Subcutaneous abdominal adipose tissue (tissue), 5 donors: ENCODE measurements around the gene MTHFR.
A peak's percentile ranks its signal among the peaks of the same experiment; 100 is the strongest.

ENCODE experiments used
- H3K27ac ChIP-seq: one replicate; pipeline ENCODE4 v1.7.0; 2013; ENCODE audit warnings: low read depth, mild to moderate bottlenecking, inconsistent platforms, low read length, moderate library complexity
- H3K27me3 ChIP-seq, 5 donors: one replicate each; pipeline ENCODE4 v1.7.0; 2013; ENCODE audit warnings: low read length in 5 of 5, inconsistent platforms in 1 of 5; ENCODE audit not compliant: control insufficient read depth in 5 of 5, insufficient read depth in 4 of 5
- H3K36me3 ChIP-seq, 5 donors: one replicate each; pipeline ENCODE4 v1.7.0; 2013; ENCODE audit warnings: low read length in 5 of 5; ENCODE audit not compliant: control insufficient read depth in 5 of 5, insufficient read depth in 5 of 5
- H3K4me1 ChIP-seq, 5 donors: one replicate each; pipeline ENCODE4 v1.7.0; 2013; ENCODE audit warnings: low read length in 5 of 5, mild to moderate bottlenecking in 3 of 5, moderate library complexity in 1 of 5; ENCODE audit not compliant: control insufficient read depth in 5 of 5, insufficient read depth in 5 of 5
- H3K4me3 ChIP-seq, 5 donors: one replicate each; pipeline ENCODE4 v1.7.0; 2013; ENCODE audit warnings: low read length in 5 of 5, low read depth in 1 of 5
- H3K9ac ChIP-seq, 5 donors: one replicate each; pipeline ENCODE4 v1.7.0; 2013; ENCODE audit warnings: low read length in 5 of 5, mild to moderate bottlenecking in 4 of 5, moderate library complexity in 3 of 5
- H3K9me3 ChIP-seq, 5 donors: one replicate each; pipeline ENCODE4 v1.7.0; 2013; ENCODE audit warnings: low read length in 5 of 5; ENCODE audit not compliant: control insufficient read depth in 5 of 5
- donor health status: healthy.
- donor health status: healthy.
- donor health status: healthy.
- donor health status: healthy.
- donor health status: healthy.

Gene MTHFR

DNA sequence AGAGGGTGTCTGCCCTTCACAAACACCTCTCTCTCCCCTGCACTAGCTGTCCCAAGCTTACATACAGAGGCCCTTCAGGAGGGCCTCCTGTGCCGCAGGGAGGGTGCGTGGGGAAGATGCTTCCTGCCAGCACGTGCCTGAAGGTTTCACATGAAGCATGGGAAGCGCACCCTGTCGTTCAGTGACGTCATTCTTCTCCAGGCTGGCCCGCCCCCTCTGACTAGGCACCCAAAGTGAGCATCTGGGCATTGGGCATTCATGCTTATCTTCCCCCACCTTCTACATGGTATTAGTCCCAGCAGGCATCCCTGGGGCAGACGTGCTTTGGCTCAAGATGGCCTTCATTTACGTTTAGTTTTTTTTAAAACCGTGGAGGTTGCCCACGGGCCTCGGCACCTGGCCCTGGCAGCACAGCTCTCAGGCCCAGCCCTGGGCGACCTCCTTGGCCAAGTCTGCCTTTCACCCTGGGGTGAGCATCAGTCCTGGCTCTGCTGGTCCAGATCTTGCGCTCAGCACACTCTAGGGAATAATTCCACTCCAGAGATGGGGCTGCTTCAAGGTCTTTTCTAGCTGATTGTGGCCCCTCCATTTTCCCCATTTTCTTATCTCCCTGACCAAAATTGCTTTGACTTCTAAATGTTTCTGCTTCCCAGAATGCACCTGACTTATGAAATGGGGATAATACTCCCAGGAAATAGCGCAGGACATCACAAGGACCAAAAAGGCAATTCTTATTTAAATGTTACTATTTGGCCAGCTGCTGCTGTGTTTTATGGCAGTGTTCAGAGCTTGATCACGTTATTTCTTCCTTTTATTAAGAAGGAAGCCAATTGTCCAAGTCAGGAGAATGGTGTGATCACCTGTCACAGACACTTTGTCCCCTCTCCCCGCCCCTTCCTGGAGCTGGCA is 35.7 kb upstream of the MTHFR start:
- Histone ChIP-seq H3K9me3 (no peaks in the 10 kb centered on the region), H3K4me1 (peaks cover 0 to 17% (median 0%) of the 10 kb centered on the region in 5 donors), H3K9ac (no peak overlapping the region), H3K27me3 (no peaks in the 10 kb centered on the region), H3K4me3 (no peak overlapping the region), H3K27ac (no peak overlapping the region), H3K36me3 (peaks cover 7 to 83% (median 80%) of the 10 kb centered on the region in 5 donors)

DNA sequence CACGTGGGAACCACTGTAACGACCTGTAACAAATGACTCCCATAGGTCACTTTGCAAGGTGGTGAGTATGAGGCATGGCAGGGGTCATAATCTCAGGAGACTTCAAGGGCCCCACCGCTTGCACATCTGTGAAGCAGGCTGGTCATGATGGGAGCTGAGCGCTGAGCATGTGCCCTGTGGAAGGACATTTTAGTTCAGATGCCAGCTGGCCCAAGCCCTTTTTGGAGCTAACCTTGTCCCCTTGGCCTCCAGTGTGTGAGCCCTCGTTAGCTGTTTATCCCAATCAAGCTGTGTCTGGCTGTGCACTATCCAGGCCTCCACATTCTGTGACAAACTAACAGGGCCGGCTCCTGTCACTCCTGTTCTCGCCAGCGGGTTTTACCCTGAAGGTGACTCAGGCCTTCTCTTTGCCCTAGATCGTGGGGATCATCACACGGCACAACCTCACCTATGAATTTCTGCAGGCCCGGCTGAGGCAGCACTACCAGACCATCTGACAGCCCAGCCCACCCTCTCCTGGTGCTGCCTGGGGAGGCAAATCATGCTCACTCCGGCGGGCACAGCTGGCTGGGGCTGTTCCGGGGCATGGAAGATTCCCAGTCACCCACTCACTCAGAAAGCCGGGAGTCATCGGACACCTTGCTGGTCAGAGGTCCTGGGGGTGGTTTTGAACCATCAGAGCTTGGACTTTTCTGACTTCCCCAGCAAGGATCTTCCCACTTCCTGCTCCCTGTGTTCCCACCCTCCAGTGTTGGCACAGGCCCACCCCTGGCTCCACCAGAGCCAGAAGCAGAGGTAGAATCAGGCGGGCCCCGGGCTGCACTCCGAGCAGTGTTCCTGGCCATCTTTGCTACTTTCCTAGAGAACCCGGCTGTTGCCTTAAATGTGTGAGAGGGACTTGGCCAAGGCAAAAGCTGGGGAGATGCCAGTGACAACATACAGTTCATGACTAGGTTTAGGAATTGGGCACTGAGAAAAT is 34.3 kb upstream of the MTHFR start:
- H3K4me1 ChIP-seq, result peaks cover 0 to 17% (median 0%) of the 10 kb centered on the region in 5 donors
- H3K27ac ChIP-seq, result no peak overlapping the region
- H3K36me3 ChIP-seq, result peaks cover 7 to 92% (median 90%) of the 10 kb centered on the region in 5 donors
- H3K27me3 ChIP-seq, result no peaks in the 10 kb centered on the region
- no peak overlapping the region for H3K9ac ChIP-seq
- no peaks in the 10 kb centered on the region for H3K9me3 ChIP-seq
- no peak overlapping the region for H3K4me3 ChIP-seq

DNA sequence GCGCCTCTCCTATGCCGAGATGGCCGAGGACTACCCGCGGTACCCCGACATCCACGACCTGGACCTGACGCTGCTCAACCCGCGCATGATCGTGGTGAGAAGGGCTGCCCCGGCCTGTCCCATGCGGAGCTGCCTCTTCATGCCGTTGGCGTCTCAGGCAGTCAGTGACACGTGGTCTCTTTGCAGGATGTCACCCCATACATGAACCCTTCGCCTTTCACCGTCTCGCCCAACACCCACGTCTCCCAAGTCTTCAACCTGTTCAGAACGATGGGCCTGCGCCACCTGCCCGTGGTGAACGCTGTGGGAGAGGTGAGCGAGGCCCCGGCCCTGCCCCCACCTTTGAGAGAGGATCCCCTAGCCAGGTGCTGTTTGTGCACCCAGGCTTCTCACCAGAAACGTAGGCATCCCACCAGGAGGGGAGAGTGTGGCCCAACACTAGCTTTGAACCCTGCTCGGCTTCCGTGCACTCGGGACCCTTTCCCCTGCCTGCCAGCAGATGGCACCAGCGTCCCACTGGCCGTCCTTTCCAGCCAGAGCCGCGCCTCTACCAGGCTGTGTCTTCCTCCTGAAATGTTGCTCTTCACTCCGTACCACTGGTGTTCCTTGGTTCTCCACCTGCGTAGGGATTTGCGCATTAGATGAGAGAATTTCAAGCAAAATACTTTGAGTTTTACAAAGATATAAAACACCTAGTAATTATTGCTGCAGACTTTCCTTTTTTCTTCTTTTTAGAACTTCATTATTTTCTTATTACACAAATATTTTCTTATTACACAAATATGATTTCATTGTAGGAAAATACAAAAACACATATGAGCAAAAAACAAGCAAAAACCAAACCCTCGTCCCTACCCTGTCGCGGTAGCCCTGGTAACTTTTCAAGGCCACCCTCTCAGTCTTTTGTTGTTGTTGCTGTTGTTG is 32.8 kb upstream of the MTHFR start:
- Histone ChIP-seq H3K9ac (no peak overlapping the region), H3K9me3 (no peaks in the 10 kb centered on the region), H3K4me1 (peaks cover 0 to 12% (median 0%) of the 10 kb centered on the region in 5 donors), H3K27ac (no peak overlapping the region), H3K4me3 (no peak overlapping the region), H3K27me3 (no peaks in the 10 kb centered on the region), H3K36me3 (peaks cover 7 to 93% (median 92%) of the 10 kb centered on the region in 5 donors)

DNA sequence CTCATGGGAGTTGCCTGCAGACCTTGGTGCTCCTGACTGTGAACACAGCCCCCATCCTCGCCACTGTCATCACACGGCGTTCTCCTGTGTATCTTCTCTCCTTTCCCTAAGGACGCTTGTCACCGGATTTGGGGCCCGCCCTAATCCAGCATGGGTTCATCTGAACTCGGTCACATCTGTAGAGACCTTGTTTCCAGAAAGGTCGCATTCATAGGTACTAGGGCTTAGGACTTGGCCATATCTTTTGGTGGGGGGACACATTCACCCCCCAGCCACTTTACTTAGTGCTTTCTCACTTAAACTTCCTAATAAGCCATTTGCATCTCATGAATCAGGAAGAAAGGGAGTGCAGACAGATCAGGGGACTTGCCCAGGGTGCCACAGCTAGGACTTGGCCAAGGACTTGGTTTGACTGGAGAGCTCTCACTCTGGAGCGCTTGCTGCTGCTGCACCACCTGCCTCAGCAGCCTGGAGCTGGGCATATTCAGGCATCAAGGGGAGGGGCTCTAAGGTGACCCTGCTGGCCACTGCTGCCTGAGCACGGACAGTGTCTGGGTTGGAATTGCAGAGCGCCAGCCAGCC is 32.1 kb upstream of the MTHFR start:
- H3K27me3 ChIP-seq, result no peaks in the 10 kb centered on the region
- H3K4me1 ChIP-seq, result peaks cover 0 to 7% (median 0%) of the 10 kb centered on the region in 5 donors
- peaks cover 7 to 97% (median 96%) of the 10 kb centered on the region in 5 donors for H3K36me3 ChIP-seq
- no peak overlapping the region for H3K9ac ChIP-seq
- no peak overlapping the region for H3K4me3 ChIP-seq
- H3K27ac ChIP-seq, result no peak overlapping the region
- H3K9me3 ChIP-seq, result no peaks in the 10 kb centered on the region

DNA sequence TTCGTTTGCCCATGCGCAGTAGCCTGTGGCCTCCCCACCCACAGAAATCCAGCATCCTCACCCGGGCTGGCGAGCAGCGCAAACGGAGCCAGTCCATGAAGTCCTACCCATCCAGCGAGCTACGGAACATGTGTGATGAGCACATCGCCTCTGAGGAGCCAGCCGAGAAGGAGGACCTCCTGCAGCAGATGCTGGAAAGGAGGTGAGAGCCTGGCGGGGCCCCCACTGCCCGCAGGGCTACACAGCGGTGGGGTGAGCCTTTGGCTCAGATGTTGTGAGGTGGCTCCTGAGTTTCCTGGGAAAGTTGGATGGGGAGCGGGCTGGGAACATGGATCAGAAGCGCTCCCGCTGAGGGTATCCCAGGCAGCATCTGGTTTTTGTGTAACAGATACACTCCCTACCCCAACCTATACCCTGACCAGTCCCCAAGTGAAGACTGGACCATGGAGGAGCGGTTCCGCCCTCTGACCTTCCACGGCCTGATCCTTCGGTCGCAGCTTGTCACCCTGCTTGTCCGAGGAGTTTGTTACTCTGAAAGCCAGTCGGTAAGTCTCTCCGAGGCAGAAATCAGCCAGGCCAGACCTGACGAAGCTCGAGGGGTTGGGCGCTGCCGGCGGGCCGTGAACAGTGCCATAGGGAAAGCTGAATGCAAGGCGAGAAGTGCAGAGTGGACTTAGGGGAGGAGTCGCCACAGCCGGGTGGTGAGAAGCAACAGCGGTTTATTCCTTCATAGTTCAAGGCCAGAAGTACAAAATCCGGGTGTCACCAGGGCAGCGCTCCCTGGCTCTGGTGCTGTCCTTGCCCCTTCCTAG is 31.4 kb upstream of the MTHFR start:
- no peak overlapping the region for H3K27ac ChIP-seq
- H3K4me3 ChIP-seq, result no peak overlapping the region
- no peaks in the 10 kb centered on the region for H3K27me3 ChIP-seq
- no peak overlapping the region for H3K9ac ChIP-seq
- H3K4me1 ChIP-seq, result peaks cover 0 to 4% (median 0%) of the 10 kb centered on the region in 5 donors
- H3K9me3 ChIP-seq, result no peaks in the 10 kb centered on the region
- peaks cover 7 to 97% (median 96%) of the 10 kb centered on the region in 5 donors for H3K36me3 ChIP-seq

DNA sequence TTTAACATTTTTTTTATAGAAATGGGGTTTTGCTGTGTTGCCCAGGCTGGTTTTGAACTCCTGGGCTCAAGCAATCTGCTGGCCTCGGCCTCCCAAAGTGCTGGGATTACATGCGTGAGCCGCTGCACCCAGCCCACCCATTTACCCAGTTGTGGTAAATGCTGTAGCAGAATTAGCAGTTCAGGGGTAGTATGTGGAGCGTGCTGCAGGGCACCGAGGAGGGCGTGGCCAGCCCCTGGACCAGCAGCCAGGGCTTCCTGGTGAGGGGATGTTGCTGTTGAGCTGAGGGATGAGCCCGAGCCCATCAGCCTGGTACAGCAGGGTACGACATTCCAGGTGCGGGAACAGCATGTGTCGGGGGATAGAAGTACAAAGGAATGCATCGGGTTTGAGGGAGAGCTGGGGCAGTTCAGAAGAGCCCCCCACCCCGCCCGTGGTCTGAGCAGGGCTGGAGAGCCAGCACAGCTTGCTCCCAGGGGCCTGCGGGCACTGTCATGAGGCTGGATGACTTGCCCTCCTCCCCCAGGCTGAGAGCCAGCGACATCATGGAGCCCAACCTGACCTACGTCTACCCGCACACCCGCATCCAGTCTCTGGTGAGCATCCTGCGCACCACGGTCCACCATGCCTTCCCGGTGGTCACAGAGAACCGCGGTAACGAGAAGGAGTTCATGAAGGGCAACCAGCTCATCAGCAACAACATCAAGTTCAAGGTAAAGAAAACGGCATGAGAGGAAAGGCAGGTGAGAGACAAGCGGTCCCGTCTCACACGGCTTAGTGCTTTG is 29.9 kb upstream of the MTHFR start:
- no peaks in the 10 kb centered on the region for H3K9me3 ChIP-seq
- no peaks in the 10 kb centered on the region for H3K27me3 ChIP-seq
- no peak overlapping the region for H3K27ac ChIP-seq
- no peak overlapping the region for H3K4me3 ChIP-seq
- peaks cover 0 to 93% (median 90%) of the 10 kb centered on the region in 5 donors for H3K36me3 ChIP-seq
- H3K9ac ChIP-seq, result no peak overlapping the region
- no peaks in the 10 kb centered on the region for H3K4me1 ChIP-seq

DNA sequence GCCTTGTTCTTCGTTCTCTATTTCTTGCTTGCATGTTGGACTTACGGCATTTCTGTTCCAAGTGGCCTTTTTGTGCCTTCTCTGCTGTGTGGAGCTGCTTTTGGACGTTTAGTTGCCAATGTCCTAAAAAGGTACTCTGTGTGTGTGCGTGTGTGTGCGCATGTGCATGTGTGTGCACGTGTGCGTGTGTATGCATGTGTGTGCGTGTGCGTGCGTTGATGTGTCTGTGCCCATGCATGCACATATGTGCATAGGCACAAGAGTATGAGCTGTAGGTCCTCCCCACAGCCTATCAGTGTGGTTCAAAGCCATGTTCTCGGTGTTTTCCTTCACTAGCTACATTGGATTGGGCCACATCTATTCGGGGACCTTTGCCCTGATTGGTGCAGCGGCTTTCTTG is 28.1 kb upstream of the MTHFR start:
- Histone ChIP-seq H3K27ac (no peak overlapping the region), H3K4me3 (no peak overlapping the region), H3K36me3 (peaks cover 0 to 92% (median 90%) of the 10 kb centered on the region in 5 donors), H3K27me3 (no peaks in the 10 kb centered on the region), H3K4me1 (no peaks in the 10 kb centered on the region), H3K9me3 (no peaks in the 10 kb centered on the region), H3K9ac (peak overlapping the region in 1 of 5 donors; percentile 17)

DNA sequence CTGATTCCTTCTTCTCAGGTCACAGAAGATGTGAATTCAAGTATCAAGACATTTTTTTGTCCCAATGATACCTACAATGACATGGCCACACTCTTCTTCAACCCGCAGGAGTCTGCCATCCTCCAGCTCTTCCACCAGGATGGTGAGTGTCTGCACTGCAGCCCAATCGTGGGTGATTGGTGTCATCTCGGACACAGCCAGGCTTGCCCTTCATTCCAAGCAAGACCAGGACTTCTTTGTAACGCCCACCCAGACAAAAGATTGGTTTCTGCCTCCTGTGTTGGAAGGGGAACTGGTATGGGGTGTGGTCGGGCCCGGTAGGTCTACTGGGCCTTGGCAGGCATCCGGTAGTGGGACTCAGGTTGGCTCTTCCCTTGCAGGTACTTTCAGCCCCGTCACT is 27.7 kb upstream of the MTHFR start:
- Histone ChIP-seq H3K4me3 (no peak overlapping the region), H3K9ac (no peak overlapping the region), H3K4me1 (no peaks in the 10 kb centered on the region), H3K27me3 (no peaks in the 10 kb centered on the region), H3K27ac (no peak overlapping the region), H3K9me3 (no peaks in the 10 kb centered on the region), H3K36me3 (peaks cover 0 to 95% (median 90%) of the 10 kb centered on the region in 5 donors)
